Measurements from ENCODE around the gene TNS3.
"Not testable (repeated sequence)": the region's sequence is repeated elsewhere in the genome, so short reads cannot be mapped to it uniquely, and the experiment has no call there.

TNS3 gene

GRCh38 chr7:47559306-47560220 is 22.3 kb downstream of the TNS3 start:
- DNase-seq, result no peak

DNA sequence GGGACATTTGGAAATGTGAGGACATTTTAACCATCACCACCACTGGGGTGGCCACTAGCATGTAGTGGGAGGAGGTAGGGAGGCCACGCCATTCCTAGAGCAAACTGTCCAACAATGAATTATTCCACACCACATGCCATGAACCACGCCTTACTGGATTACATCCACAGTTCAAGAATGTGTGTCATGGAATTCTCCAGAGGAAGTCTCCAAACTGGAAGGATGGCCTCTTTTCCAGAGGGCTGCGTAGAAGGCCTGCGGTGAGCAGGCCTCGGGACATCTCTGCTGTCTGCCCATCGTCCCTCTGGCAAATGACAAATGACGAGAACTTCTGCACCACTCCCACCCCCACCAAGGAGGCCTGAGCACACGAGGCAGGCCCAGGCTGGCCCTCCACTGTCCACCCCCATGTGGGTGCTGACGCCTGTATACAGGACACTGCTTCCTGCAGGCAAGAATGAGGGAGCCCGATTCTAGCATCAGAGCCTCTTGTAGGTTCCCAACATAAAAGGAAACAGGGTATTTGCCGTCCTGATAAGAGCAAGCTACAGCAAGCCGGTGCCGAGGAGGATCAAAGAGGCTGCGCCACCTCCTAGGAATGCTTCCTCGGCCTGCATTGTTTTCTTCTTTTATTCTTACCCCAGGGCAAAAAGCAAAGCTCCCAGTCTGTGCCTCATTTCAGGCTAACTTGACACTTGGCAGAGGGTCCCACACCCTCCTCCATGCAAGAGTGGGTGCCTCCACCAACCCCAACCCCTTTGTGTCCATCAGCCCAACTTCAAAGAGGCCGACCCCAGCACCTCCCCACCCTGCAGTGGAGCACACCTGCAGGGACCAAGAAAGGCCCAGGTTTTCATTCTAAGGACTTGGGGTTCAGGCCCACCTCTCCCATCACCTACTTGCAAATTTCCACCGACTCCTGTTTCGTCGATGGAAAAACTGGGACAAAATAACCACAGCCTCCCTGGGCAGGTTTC is 23.9 kb downstream of the TNS3 start:
- DNase-seq, result no peak

GRCh38 chr7:47557317-47557693 is 24.6 kb downstream of the TNS3 start:
- no peak for DNase-seq

DNA sequence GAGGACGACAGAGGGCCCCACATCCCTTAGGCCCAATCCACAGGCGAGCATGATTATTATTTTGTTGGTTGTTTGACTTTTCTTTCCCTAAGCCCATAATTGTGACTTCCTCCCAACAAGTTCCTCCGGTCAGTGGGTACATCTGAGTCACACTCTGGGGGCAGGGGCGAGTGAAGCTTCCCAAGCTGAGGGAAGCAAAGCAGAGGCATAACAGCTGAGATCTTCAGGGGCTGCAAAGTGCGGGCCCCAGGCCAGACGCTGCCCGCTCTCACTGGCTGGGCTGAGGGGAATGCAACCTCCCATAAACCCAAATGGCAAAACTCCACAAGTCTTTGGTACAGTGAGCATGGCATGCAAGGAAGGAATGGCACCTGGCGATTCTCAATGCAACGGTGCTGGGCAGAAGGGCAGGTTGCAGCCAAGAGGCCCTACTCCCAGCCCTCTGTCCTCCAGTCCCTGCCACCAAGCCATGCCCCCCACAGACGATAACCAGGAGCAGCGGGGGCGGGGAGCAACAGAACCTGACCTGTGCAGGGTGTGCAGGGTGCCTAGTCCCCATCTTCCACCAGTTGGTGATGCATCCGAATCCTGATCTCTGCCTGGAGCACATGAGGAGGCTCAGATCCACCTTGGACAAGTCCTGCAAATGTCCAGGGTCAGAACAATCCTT is 25.3 kb downstream of the TNS3 start:
- DNase-seq, result no peak

DNA sequence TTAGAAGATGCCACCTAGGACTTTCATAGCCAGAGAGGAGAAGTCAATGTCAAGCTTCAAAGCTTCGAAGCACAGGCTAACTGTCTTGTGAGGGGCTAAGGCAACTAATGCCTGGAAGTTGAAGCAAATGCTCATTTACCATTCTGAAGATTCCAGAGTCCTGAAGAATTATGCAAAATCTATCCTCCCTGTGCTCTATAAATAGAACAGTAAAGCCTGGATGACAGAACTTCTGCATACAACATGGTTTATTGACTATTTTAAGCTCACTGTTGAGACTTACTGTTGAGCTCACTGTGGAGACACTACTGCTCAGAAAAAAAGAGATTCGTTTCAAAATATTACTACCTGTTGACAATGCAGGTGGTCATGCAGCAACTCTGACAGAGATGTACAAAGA is 28.6 kb downstream of the TNS3 start:
- DNase-seq, result no peak

DNA sequence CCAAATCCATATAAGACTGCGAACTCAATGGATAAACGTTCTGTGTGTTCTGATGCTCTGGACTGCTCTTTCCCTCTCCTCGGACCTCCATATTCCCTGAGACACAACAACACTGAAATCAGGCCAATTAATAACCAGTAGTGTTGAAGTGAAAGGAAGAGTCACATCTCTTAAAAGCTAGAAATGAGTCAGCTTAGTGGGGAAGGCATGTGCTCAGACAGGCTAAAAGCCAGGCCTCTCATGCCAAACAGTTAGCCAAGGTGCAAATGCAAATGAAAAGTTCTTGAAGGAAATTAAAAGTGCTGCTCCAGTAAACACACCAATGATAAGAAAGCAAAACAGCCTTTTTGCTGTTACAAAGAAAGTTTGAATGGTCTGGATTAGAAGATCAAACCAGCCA is 29.3 kb downstream of the TNS3 start:
- no peak for DNase-seq

GRCh38 chr7:47551668-47552440 is 30.1 kb downstream of the TNS3 start:
- no peak for DNase-seq

DNA sequence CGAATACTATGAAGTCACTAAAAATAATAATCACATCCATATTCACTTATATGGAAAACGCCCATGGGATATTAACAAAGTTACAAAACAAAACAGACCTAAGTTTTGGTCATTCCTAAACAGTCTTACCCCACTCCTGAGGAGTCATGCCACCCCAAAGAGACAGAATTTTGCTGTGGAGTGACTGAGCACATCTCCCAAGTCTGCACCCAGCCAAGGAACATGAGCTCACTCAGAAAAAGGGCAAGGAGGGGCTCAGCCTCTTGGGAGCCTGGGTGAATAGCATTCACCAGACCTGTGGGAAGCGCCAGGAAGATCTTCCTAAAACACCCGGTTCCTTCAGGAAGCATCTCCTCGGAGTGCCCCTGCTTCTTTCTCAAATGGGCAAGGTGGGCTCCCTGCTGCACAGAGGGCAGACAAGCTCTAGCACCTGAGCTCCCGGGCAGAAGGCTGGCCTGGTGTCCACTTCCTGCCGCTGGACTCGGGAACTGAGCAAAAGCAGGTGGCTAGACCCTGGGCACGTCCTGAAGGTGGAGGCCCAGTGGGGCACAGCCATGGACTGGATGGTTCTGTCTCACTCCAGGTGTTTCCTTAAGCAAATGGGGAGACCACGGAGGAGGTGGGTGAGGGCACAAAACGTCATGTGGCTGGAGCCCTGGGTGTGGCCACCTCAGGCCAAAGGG is 31.0 kb downstream of the TNS3 start:
- no peak for DNase-seq

DNA sequence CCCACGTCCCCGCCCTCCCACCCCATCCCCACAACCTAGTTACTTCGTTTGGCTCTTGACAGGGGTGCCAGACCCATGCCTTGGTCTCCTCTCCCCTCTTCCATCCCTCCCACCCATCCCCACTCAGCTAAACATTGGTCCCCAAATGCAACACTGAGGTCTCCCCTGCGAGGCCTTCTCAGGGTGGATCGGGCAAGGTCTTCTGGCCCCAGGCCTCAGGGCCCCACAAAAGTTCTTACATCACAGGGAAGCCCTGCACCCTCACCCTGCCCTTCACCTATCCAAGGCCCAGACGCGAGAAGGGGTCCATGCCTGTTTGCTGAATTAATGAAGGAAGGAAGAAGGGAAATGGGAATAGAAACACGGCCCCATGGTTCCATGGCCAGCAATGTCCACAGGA is 32.0 kb downstream of the TNS3 start:
- no peak for DNase-seq

DNA sequence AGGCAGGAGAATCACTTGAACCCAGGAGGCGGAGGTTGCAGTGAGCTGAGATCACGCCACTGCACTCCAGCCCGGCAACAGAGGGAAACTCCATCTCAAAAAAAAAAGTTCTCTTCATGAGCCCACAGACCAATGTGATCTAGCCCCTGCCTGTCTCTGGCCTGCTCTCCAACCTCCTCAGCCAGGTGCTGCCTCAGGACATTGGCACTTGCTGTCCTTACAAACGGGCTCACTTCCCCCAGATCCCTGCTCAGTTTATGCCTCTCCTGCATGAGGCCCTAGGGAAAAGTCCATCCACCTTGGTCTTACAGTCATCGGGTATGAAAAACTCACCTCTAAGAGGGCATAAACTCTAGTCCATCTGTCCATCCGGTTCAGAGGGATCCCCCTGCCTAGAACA is 32.5 kb downstream of the TNS3 start:
- DNase-seq, result no peak

DNA sequence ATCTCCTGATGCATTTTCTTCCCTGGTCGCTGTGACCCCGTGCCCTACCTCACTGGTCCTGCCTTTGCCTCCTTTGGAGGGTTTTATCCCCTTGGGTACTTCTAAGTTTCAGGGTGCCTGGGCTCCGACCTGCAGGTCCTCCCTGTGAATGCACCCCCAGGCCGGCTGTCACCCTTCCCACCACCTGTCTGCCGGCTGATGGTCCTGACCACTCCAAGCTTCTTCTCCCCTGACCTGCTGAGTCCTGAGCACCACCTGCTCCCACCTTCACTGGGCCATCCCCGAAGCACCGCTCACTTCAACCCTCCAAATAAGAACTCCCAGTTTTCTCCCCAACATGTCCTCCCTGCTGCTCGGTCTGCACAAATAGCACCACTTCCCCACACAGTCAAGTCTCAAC is 33.4 kb downstream of the TNS3 start:
- DNase-seq, result no peak

DNA sequence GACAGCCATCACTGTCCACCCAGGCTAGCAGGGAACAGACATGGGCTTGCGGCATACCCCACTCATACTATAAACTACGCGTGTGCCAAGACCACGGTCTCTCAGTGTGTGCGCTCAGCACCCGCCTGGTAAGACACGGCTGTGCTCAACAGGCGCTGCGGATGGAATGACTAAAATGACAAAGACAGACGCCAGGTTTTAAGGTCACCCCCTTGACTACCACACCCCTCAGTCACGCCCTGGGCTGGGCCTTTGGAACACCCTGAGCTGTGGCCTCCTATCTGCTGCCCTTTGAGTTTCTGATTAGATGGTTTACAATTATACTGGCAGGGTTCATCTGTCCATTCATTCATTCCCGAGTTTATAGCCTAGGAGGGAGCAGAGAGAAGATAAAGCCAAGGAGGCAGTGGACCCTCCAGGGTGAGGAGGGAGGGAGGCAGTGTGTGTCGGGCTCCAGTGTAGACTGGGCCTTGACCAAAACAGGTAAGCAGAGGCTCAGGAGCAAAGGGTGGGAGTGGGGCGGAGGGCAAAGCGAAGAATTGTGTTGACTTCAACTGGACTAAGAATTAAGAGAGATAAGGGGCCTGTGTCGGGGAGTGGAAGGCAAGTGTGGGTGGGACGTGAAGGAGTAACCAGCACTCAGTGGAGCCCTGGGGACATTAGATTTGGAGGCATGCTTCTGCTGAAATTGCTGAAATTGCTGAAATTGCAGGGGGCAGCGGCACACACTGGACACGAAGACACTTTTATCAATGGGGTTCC is 35.0 kb downstream of the TNS3 start:
- DNase-seq, result no peak

GRCh38 chr7:47546171-47546570 is 35.7 kb downstream of the TNS3 start:
- DNase-seq, result no peak

DNA sequence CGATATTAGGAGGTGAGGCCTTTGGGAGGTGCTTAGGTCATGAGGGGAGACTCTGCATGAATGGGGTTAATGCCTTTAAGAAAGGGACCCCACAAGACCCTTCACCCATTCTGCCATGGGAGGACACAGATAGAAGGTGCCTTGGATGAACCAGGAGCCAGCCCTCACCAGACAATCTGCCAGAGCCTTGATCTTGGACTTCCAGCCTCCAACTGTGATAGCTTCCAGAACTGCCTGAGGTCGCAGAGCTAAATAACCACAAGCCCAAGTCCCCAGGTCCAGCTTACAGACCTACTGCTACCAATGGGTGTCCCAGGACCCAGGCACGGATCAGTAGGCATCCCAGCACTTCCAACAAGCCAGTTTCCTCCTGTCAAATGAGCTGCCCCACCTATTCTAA is 37.5 kb downstream of the TNS3 start:
- DNase-seq, result no peak

DNA sequence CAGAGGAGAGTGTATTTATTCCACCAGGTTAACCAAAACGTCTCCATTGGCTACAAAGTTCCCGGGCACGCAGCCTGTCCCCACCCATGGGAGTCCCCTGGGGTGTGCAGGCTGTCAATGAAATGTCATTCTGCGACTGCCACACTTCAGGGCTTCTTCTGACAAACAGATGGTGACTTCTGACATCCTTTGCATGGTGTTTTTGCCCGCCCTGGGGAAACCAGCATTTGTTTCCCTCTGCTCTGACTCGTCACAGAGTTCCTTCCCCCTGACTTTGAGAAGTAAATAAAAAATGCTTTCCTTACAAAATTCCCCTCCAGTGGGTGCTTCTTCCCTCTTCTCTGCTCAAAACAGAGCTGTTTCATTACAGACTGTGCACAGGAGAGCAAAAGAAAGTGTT is 38.2 kb downstream of the TNS3 start:
- DNase-seq, result no peak

GRCh38 chr7:47543056-47543455 is 38.9 kb downstream of the TNS3 start:
- no peak for DNase-seq

DNA sequence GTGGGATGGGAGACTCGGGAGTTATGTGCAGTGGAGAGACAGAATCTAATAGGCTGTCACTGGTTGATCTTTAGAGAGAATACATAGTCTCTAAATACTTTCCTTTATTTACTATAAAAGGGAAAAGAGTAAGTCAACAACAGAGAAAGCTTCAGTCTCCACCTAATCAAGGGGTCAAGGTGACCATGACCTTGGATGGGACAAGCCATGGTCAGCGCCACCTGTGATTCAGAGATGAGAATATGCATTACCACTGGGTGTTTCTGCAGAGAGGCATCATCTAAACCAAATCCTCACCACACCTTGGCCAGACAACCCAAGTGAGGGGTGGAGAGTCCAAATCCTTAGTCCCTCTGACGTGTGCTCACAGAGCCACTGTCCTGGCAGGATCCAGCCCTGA is 39.9 kb downstream of the TNS3 start:
- no peak for DNase-seq

DNA sequence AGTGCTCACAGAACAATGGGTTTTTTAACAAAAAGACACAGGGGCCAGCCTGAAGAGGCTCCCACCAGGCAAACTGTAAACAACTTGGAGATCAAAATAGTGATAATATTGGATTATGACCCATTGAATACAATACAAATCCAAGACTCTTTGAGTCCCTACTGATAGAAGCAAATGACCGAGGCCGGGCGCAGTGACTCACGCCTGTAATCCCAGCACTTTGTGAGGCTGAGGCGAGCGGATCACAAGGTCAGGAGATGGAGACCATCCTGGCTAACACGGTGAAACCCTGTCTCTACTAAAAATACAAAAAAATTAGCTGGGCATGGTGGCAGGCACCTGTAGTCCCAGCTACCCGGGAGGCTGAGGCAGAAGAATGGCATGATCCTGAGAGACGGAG is 40.4 kb downstream of the TNS3 start:
- not testable (repeated sequence) for DNase-seq

DNA sequence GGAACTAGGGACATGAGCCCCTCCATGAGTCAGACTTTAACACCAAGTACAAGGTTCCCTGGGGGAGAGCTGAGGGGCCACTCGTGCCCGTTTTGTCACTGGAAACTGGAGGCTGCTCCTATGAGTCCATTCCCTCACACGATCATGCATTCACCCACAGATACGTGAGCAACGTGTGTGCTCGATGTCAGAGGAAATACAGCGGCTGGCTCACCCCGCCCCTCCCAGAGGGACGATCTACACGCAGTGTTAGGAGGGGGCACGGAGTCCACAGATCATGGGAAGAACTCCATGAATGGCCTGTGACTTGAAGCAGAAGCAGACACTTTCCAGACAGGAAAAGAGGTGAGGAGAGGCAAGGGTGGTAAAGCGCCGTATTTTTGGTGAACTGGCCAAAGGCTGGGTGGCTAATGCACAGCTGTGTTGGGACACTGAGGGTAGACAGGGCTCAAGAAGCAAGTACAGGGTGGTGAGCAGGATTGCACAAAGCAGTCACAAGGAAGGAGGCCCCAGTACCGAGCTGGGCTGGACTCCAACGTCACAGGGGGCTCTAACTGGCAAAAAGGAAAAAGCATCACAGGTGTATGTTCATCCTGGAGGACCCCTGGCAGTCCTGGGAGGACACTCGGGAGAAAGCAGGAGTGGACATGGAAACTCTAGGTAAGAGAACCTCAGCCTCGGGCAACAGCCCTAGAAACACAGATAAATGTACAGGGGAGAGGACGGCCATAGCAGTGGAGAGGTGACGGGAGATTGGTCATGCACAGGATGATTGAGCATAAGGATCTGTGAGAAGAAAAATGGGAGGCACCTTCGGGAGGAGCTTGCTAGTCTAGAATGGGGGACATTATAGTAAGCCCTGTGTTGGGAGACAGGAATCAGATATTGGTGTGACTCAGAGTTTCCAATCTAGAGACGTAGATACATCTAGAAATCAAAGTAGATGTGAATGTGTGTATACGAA is 41.2 kb downstream of the TNS3 start:
- no peak for DNase-seq

DNA sequence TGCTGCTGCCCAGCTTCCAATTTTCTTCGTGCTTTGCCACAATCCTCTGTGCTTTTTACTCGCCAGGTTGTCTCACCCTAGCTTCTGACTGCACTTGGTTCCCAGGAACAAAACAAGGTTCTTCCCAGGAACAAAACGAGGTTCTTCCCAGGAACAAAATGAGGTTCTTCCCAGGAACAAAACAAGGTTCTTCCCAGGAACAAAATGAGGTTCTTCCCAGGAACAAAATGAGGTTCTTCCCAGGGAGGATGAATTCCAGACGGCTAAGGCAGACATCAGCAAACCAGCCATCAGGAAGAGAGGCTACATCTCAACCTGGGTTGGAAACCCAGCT is 41.9 kb downstream of the TNS3 start:
- DNase-seq, result no peak

All from 8988T (cell line).